Stimulated activated CD8-positive, alpha-beta memory T cell treated with anti-CD3 and anti-CD28 coated beads, Interleukin-2, amount 100 ng/mL, for 48 hours (primary cell): ENCODE results near the gene CKS1B.

ENCODE experiments used
- DNase-seq, 2 donors: peaks; one replicate each; pipeline ENCODE4 v3.0.0-alpha.2; 2020; ENCODE audit warnings: low read depth in 2 of 2

The CKS1B gene

GRCh38 chr1:155002464-155003226 is 28.2 kb downstream of the CKS1B start, which contains the start of gene ZBTB7B:
ZBTB7B (plus strand) TSS chr1:155002802; CDS start chr1:155014661, 11,859 bp downstream.
- no peak for DNase-seq

- no peak for DNase-seq
Measured at GRCh38 chr1:155003227-155003765, 28.8 kb downstream of the CKS1B start.

DNA sequence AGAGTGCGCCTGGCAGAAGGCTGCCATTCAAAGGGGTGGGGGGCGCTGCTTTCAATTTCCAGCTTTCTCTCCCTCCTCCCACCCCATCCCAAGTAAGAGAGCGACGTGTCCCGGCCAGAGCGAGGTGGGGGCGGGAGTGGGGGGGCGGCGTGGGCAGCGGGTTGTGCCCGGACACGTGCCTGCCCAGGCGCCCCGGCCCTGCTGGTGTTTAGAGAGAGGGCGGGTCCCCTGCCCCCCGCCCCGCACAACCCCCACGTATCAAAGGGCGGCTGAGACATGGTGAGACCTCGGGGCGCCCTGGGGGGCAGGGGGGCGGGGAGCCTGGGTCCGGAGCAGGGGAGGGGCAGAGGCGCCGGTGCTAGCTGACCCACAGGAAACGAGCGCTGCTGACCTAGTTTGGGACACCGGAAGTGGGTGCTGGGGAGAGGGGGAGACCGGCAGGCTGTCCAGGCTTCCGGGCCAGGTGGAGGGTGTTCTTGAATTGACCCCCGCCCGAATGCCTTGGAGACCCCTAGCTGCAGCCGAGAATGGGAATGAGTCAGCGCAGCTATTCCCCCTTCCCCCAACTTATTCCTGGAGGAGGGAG is 29.4 kb downstream of the CKS1B start:
- DNase-seq = no peak

GRCh38 chr1:155004352-155005075 is 30.0 kb downstream of the CKS1B start:
- no peak for DNase-seq

DNA sequence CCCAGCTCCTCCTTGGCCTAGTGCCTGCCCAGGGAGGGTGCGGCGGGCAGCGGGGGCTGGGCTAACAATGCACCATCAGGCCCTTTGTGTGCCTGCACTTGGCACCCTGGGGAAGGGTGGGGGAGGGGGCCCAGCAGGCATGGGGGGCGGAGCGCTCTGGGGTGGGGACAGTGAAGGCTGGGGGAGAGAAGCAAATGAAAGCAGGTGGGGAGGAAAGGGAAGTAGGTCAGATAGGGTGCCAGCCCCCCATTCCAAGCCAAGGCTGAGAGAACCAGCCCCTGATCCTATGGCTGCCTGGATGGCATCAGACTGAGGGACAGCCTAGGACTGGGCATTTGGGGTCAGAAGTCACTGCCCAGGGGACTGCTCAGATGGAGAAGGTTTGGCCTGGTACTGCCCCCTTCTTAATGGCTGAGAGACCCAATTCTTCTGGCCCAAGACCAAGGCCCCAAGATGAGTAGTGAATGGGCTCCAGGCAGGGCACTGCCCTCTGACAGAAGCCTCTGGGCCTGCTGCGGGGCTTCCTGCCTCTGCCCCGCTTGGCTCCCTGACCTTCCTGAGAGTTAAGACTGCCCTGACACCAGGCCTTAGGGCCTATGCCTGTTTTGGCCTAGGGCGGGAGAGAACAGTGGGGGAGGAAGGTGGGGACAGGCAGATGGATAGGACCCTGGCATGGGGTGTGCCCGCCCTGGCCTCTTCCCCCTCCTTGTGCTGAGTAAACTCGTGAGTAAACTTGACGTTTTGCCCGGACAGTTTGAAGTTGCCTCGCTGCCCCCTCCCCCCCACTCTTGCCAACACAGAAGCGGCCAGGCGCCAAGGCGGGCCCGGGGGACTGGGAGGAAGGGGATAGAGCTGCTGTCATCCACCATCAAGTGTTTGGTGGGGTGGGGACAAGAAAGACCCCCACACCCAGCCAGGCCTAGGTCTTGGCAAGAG is 30.9 kb downstream of the CKS1B start:
- no peak for DNase-seq

DNA sequence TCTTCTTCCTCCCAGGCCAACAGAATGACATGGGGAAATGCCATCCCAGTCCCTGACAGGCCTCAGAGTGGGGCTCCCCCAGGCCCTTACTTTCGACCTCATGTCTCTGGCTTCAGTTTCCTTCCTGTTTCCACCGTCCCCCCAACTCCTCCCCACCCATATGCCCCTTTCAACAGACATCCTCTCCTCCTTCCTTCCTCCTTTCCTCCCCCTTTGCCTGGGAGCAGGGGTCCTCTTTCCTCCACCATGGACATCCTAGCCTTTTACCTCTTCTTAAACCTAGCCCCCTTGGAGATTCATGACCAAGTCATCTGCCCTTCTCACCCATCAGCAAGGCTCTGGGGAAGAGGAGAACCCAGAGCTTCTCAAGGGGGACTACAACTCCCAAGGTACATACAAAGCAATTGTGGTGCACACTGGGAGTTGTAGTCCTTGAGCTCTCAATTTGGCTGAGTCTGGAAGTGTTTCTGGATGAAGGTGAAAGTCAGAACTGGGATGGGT is 32.2 kb downstream of the CKS1B start:
- no peak for DNase-seq

- no peak for DNase-seq
Measured at GRCh38 chr1:155007251-155007828, 32.9 kb downstream of the CKS1B start.

GRCh38 chr1:155008015-155008941 is 33.8 kb downstream of the CKS1B start:
- DNase-seq = no peak

GRCh38 chr1:155009221-155009711 is 34.8 kb downstream of the CKS1B start:
- no peak for DNase-seq

DNA sequence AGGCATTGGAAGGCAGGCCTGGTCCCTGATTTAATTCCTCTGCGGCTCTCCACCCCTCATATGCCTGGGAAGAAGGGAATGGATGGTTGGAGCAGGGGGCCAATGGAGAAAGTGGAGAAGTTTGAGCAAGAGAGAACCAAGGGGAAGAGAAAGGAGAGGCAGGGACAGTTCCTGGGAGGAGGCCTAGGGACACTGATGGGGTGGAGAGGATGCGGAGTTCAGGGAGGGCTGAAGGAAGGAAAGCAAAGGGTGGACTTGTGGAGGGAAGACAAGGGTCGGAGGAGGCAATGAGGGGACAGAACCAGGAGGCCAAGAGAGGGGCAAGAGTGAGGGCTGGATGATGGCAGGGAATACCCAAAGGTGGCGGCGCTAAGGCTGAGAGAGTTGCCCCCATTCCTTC is 35.3 kb downstream of the CKS1B start:
- no peak for DNase-seq

DNA sequence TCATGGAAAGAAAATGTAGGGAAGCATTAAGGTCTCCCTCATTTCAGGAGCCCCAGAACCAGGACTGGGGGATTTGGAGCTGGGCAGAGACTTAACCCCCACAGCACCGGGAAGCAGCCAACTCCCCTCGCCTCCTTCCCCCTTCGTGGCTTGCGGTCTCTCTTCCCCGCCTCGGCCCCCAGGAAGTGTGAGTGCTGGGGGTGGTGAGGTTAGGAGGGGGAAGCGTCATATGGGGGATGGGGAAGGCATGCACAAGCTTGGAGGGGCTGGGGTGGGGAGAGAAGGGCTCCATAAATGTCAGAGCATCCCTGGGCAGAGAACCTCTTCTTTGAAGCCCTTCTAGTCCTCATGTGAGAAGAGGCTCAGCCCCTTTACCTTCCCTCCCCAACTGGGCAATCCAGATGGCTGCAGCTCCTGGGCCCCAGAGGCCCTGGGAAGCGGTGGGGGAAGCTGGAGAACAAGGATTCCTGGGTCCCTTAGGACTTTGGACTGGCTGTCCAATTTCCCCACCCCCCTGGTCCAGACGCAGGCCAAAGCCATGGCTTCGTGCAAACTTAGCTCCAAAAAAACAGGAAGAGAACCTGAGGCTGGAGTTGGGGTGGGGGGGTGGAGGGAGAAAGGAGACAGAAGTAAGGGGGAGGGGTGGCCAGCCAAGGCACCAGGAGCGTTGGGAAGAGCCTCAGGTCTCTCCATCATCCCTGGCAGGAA is 35.9 kb downstream of the CKS1B start:
- no peak for DNase-seq

- DNase-seq = no peak
Measured at GRCh38 chr1:155011004-155011416, 36.5 kb downstream of the CKS1B start.

GRCh38 chr1:155011437-155012025 is 37.0 kb downstream of the CKS1B start:
- no peak for DNase-seq

- no peak for DNase-seq
Measured at GRCh38 chr1:155012026-155012546, 37.6 kb downstream of the CKS1B start.

DNA sequence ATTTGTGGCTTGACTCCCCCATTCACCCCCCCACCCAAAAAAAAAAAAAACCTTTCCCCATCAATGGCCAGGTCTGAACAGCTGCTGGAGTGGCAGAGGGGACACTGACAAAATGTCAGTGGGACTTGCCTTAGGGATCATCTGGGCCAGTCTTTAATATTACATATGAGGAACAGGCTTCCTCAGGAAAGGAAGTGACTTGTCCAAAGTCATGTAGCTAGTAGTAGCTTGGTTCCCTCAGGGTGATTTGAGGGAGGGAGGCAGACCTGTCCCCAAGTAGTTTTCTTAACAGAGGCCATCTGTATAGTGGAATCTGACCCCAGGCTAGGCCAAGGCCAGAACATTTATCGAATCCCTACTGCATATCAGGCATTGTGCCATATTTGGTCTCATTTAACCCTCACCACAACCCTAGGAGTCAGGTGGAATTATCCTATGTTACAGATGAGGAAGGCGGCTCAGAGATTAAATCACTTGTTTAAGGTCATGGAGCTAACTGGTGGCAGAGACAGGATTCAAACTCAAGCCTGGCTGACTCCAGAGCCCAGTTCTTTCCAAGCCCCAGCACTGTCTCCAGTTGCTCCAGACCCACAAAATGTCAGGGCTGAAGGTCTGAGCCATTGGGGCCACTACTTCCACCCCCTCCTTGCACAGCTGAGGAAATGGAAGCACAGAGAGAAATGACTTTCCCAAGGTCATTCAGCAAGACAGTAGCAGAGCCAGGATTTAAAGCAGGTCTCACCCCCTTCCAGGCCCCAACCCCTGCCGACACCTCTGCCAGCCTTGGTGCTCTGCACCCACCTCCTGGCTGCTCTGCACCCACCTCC is 38.5 kb downstream of the CKS1B start:
- DNase-seq = no peak

GRCh38 chr1:155013632-155014031 is 39.2 kb downstream of the CKS1B start:
- DNase-seq = no peak
